Choroid plexus epithelial cell (primary cell): ENCODE results near the gene OR4D10.

Source experiments
- DNase-seq: peaks from one replicate; pipeline ENCODE4 v3.0.0-alpha.2; 2010; ENCODE audit warnings: low read depth
- H3K4me3 ChIP-seq: 2 replicates; pipeline ENCODE4 v1.5.1; 2011; ENCODE audit warnings: low read depth, mild to moderate bottlenecking, control low read depth, low read length, moderate library complexity
- CTCF ChIP-seq: conservative IDR thresholded peaks from 2 replicates; pipeline ENCODE4 v1.5.1; 2011; ENCODE audit warnings: low read depth, mild to moderate bottlenecking, control low read depth, inconsistent platforms, low read length, moderate library complexity

Gene OR4D10

GRCh38 chr11:59473015-59473414 lies at the start of gene OR4D10:
OR4D10 (plus strand) TSS chr11:59473315; CDS start chr11:59477430, 4,115 bp downstream.
- no peak for DNase-seq
- TF ChIP-seq CTCF: no peak
- no peak within 1 kb of the TSS for H3K4me3 ChIP-seq

DNA sequence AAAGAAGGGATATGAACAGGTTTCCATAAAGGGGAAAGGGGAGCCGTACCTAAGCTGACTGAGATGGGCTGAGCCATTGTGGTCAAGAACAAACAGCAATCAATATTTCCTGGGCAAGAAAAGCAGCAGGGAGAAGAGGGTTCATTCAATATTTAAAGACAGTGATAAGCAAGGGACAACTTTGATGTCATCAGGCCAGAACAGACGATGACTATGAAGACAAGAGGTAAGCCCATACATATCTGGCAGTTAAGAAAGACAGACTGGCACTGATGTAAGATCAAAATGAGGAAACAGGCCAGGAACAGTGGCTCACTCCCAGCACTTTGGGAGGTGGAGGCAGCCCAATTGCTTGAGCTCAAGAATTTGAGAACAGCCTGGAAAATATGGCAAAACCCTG lies 49.3 kb upstream of the OR4D10 start:
- H3K4me3 ChIP-seq: no peak overlapping the region
- DNase-seq: no peak
- TF ChIP-seq CTCF: no peak

DNA sequence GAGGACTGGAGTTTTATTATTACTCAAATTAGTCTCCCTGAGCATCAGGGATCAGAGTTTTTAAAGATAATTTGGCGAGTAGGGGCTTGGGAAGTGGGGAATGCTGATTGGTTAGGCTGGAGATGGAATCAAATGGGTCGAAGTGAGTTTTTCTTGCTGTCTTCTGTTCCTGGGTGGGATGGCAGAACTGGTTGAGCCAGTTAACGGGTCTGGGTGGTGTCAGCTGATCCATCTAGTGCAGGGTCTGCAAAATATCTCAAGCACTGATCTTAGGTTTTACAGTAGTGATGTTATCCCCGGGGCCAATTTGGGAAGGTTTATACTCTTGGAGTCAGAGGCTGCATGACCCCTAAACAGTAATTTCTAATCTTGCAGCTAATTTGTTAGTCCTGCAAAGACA lies 48.0 kb upstream of the OR4D10 start:
- H3K4me3 ChIP-seq: no peak overlapping the region
- no peak for DNase-seq
- TF ChIP-seq CTCF: no peak

- no peak for TF ChIP-seq CTCF
- H3K4me3 ChIP-seq: no peak within 1 kb of the TSS
- DNase-seq: peak; percentile 43
Observed at GRCh38 chr11:59426361-59427067, 46.6 kb upstream of the OR4D10 start, which contains the start of gene OR5A2. OR5A2 (minus strand) TSS chr11:59426413; CDS start chr11:59422953, 3,460 bp downstream.

GRCh38 chr11:59427068-59427382 lies 46.1 kb upstream of the OR4D10 start:
- no peak for TF ChIP-seq CTCF
- DNase-seq: no peak
- no peak overlapping the region for H3K4me3 ChIP-seq

DNA sequence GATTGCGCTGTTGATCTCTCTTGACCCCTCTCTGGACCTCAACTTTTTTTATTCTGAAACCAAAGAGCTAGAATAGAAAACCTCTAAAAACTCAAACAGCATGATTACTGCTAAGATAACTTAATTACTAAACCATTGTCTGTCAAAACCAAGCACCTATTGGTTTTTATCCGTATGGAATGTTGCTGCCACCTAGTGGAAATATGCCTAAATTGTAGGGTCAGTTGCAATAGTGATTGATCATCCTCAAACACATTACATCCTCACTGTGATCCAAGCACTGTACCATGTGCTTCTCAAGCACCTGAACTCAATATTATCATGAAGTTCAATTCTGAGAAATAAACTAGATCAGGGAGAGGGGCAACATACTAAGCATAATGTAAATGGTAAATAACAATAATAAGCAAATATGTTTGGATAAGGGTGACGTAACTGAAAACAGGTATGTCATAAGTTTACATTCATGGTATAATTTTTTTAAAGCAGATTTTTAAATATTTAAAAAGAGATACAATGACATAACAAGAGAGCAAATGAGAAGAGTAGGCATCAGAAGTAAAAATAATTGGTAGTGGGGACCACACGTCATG lies 43.1 kb upstream of the OR4D10 start:
- peak; percentile 69 for DNase-seq
- H3K4me3 ChIP-seq: no peak overlapping the region
- TF ChIP-seq CTCF: peak; percentile 71

- TF ChIP-seq CTCF: no peak
- H3K4me3 ChIP-seq: no peak within 1 kb of the TSS
- no peak for DNase-seq
Observed at GRCh38 chr11:59436169-59436568, 36.9 kb upstream of the OR4D10 start, which contains the start of gene OR5A1. OR5A1 (plus strand) TSS chr11:59436469; CDS start chr11:59443169, 6,700 bp downstream.
